Naive B cell (primary cell): ENCODE results near the gene PCDHGA11. TPM values are rescaled to one million over a fixed set of nuclear protein-coding genes. Genes with fewer than 3 reads are reported as not detected.

Experiments
- polyA plus RNA-seq, 6 donors: library from polyadenylated mRNA; unstranded; fragments of 300-500 nt; fragmentation: Illumina TruSeq; gene quantifications; one replicate each; pipeline ENCODE4 v1.2.3, GENCODE V29; 2021; ENCODE audit warnings: low read depth in 6 of 6

The PCDHGA11 gene
- polyA plus RNA-seq, 6 donors from 2014 or later: not detected

Other genes with a start within 250 kb of the PCDHGA11 start
- not detected for gene PCDHB7, start 248.4 kb upstream of the PCDHGA11 start, polyA plus RNA-seq
- not detected for gene PCDHB8, start 243.3 kb upstream of the PCDHGA11 start, polyA plus RNA-seq
- gene PCDHB16, start 238.7 kb upstream of the PCDHGA11 start, polyA plus RNA-seq: not detected
- not detected for gene PCDHB9, start 233.9 kb upstream of the PCDHGA11 start, polyA plus RNA-seq
- gene PCDHB10, start 228.7 kb upstream of the PCDHGA11 start, polyA plus RNA-seq: not detected
- not detected for gene PCDHB11, start 221.4 kb upstream of the PCDHGA11 start, polyA plus RNA-seq
- gene PCDHB12, start 212.3 kb upstream of the PCDHGA11 start, polyA plus RNA-seq: not detected
- not detected for gene PCDHB13, start 207.1 kb upstream of the PCDHGA11 start, polyA plus RNA-seq
- gene PCDHB14, start 197.7 kb upstream of the PCDHGA11 start, polyA plus RNA-seq: not detected
- gene PCDHB15, start 175.7 kb upstream of the PCDHGA11 start, polyA plus RNA-seq: not detected
- under 1 TPM in 1 of 6 donors, not detected in 5; 0.20 TPM for gene SLC25A2, start 117.0 kb upstream of the PCDHGA11 start, polyA plus RNA-seq
- 100 to 1,000 TPM; 270 to 315 (median 285) TPM for gene TAF7, start 100.3 kb upstream of the PCDHGA11 start, polyA plus RNA-seq
- gene PCDHGA1, start 90.5 kb upstream of the PCDHGA11 start, polyA plus RNA-seq: not detected
- not detected for gene PCDHGA2, start 82.3 kb upstream of the PCDHGA11 start, polyA plus RNA-seq
- not detected for gene PCDHGA3, start 77.2 kb upstream of the PCDHGA11 start, polyA plus RNA-seq
- gene PCDHGB1, start 71.0 kb upstream of the PCDHGA11 start, polyA plus RNA-seq: not detected
- under 1 TPM in 2 of 6 donors, not detected in 4; 0.14 to 0.16 TPM for gene PCDHGA4, start 66.0 kb upstream of the PCDHGA11 start, polyA plus RNA-seq
- under 1 TPM in 3 of 6 donors, not detected in 3; 0.27 to 0.82 (median 0.74) TPM for gene PCDHGB2, start 61.1 kb upstream of the PCDHGA11 start, polyA plus RNA-seq
- under 1 TPM in 1 of 6 donors, not detected in 5; 0.10 TPM for gene PCDHGA5, start 56.9 kb upstream of the PCDHGA11 start, polyA plus RNA-seq
- gene PCDHGB3, start 50.8 kb upstream of the PCDHGA11 start, polyA plus RNA-seq: under 1 TPM in 1 of 6 donors, not detected in 5; 0.21 TPM
- gene PCDHGA6, start 47.2 kb upstream of the PCDHGA11 start, polyA plus RNA-seq: under 1 TPM in 1 of 6 donors, not detected in 5; 0.08 TPM
- not detected for gene PCDHGA7, start 38.3 kb upstream of the PCDHGA11 start, polyA plus RNA-seq
- under 1 TPM in 1 of 6 donors, not detected in 5; 0.15 TPM for gene PCDHGB4, start 33.4 kb upstream of the PCDHGA11 start, polyA plus RNA-seq
- not detected for gene PCDHGA8, start 28.4 kb upstream of the PCDHGA11 start, polyA plus RNA-seq
- under 1 TPM in 3 of 6 donors, not detected in 3; 0.12 to 0.27 (median 0.20) TPM for gene PCDHGB5, start 23.1 kb upstream of the PCDHGA11 start, polyA plus RNA-seq
- gene PCDHGA9, start 18.3 kb upstream of the PCDHGA11 start, polyA plus RNA-seq: under 1 TPM in 1 of 6 donors, not detected in 5; 0.25 TPM
- under 1 TPM in 2 of 6 donors, not detected in 4; 0.11 to 0.17 TPM for gene PCDHGB6, start 13.0 kb upstream of the PCDHGA11 start, polyA plus RNA-seq
- under 1 TPM in 1 of 6 donors, not detected in 5; 0.05 TPM for gene PCDHGA10, start 8.1 kb upstream of the PCDHGA11 start, polyA plus RNA-seq
- gene PCDHGB7, start 3.4 kb upstream of the PCDHGA11 start, polyA plus RNA-seq: not detected
- under 1 TPM in 3 of 6 donors, not detected in 3; 0.09 to 0.16 (median 0.11) TPM for gene PCDHGA12, start 9.5 kb downstream of the PCDHGA11 start, polyA plus RNA-seq
- gene PCDHGC3, start 54.9 kb downstream of the PCDHGA11 start, polyA plus RNA-seq: under 1 TPM in 3 of 6 donors, not detected in 3; 0.35 to 0.86 (median 0.61) TPM
- not detected for gene PCDHGC4, start 64.0 kb downstream of the PCDHGA11 start, polyA plus RNA-seq
- gene PCDHGC5, start 68.0 kb downstream of the PCDHGA11 start, polyA plus RNA-seq: not detected
- gene DIAPH1, start 197.9 kb downstream of the PCDHGA11 start, polyA plus RNA-seq: 10 to 100 TPM; 29.5 to 54.9 (median 45.9) TPM
- gene HDAC3, start 215.8 kb downstream of the PCDHGA11 start, polyA plus RNA-seq: 100 to 1,000 TPM in 3 of 6 donors, 10 to 100 TPM in 3; 88.0 to 173 (median 99.5) TPM
- gene RELL2, start 215.9 kb downstream of the PCDHGA11 start, polyA plus RNA-seq: 1 to 10 TPM; 1.3 to 3.8 (median 2.3) TPM
- 10 to 100 TPM in 2 of 6 donors, 1 to 10 TPM in 4; 4.9 to 12.1 (median 8.2) TPM for gene FCHSD1, start 230.4 kb downstream of the PCDHGA11 start, polyA plus RNA-seq